Measurements from ENCODE around the gene PIGW. TPM values are rescaled to one million over a fixed set of nuclear protein-coding genes. Genes with fewer than 3 reads are reported as not detected.

PIGW gene
- total and polyA plus RNA-seq, 2 of the 8 experiments (the other 6 are each of a cell fraction or from before 2014, with no cell fraction given), result 12.1 to 28.9 TPM

DNA sequence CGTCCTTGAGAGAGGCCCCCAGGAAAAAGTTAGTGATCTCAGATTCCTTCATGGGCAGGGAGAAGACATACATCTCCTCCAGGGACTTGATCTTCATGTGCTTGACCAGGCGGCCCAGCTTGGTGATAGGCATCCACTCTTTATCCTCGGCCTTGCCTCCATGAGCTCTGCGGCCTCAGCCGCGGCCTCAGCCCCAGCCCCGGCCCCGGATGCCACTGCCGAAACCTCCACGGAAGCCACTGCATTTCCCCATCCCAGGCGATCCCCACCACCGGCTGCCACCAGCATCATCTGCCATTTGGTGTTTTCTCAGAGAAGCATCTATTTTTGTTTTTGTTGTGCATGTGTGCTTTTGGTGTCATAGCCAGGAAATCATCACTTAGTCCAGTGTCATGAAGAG lies 40.2 kb downstream of the PIGW start (continued):
- TF ChIP-seq, protein P1, sequence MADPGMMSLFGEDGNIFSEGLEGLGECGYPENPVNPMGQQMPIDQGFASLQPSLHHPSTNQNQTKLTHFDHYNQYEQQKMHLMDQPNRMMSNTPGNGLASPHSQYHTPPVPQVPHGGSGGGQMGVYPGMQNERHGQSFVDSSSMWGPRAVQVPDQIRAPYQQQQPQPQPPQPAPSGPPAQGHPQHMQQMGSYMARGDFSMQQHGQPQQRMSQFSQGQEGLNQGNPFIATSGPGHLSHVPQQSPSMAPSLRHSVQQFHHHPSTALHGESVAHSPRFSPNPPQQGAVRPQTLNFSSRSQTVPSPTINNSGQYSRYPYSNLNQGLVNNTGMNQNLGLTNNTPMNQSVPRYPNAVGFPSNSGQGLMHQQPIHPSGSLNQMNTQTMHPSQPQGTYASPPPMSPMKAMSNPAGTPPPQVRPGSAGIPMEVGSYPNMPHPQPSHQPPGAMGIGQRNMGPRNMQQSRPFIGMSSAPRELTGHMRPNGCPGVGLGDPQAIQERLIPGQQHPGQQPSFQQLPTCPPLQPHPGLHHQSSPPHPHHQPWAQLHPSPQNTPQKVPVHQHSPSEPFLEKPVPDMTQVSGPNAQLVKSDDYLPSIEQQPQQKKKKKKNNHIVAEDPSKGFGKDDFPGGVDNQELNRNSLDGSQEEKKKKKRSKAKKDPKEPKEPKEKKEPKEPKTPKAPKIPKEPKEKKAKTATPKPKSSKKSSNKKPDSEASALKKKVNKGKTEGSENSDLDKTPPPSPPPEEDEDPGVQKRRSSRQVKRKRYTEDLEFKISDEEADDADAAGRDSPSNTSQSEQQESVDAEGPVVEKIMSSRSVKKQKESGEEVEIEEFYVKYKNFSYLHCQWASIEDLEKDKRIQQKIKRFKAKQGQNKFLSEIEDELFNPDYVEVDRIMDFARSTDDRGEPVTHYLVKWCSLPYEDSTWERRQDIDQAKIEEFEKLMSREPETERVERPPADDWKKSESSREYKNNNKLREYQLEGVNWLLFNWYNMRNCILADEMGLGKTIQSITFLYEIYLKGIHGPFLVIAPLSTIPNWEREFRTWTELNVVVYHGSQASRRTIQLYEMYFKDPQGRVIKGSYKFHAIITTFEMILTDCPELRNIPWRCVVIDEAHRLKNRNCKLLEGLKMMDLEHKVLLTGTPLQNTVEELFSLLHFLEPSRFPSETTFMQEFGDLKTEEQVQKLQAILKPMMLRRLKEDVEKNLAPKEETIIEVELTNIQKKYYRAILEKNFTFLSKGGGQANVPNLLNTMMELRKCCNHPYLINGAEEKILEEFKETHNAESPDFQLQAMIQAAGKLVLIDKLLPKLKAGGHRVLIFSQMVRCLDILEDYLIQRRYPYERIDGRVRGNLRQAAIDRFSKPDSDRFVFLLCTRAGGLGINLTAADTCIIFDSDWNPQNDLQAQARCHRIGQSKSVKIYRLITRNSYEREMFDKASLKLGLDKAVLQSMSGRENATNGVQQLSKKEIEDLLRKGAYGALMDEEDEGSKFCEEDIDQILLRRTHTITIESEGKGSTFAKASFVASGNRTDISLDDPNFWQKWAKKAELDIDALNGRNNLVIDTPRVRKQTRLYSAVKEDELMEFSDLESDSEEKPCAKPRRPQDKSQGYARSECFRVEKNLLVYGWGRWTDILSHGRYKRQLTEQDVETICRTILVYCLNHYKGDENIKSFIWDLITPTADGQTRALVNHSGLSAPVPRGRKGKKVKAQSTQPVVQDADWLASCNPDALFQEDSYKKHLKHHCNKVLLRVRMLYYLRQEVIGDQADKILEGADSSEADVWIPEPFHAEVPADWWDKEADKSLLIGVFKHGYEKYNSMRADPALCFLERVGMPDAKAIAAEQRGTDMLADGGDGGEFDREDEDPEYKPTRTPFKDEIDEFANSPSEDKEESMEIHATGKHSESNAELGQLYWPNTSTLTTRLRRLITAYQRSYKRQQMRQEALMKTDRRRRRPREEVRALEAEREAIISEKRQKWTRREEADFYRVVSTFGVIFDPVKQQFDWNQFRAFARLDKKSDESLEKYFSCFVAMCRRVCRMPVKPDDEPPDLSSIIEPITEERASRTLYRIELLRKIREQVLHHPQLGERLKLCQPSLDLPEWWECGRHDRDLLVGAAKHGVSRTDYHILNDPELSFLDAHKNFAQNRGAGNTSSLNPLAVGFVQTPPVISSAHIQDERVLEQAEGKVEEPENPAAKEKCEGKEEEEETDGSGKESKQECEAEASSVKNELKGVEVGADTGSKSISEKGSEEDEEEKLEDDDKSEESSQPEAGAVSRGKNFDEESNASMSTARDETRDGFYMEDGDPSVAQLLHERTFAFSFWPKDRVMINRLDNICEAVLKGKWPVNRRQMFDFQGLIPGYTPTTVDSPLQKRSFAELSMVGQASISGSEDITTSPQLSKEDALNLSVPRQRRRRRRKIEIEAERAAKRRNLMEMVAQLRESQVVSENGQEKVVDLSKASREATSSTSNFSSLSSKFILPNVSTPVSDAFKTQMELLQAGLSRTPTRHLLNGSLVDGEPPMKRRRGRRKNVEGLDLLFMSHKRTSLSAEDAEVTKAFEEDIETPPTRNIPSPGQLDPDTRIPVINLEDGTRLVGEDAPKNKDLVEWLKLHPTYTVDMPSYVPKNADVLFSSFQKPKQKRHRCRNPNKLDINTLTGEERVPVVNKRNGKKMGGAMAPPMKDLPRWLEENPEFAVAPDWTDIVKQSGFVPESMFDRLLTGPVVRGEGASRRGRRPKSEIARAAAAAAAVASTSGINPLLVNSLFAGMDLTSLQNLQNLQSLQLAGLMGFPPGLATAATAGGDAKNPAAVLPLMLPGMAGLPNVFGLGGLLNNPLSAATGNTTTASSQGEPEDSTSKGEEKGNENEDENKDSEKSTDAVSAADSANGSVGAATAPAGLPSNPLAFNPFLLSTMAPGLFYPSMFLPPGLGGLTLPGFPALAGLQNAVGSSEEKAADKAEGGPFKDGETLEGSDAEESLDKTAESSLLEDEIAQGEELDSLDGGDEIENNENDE (IDR thresholded peaks at IDR 0.05; ENCODE audit: insufficient replicate concordance, low read length), result no peak
- TF ChIP-seq, protein P2, sequence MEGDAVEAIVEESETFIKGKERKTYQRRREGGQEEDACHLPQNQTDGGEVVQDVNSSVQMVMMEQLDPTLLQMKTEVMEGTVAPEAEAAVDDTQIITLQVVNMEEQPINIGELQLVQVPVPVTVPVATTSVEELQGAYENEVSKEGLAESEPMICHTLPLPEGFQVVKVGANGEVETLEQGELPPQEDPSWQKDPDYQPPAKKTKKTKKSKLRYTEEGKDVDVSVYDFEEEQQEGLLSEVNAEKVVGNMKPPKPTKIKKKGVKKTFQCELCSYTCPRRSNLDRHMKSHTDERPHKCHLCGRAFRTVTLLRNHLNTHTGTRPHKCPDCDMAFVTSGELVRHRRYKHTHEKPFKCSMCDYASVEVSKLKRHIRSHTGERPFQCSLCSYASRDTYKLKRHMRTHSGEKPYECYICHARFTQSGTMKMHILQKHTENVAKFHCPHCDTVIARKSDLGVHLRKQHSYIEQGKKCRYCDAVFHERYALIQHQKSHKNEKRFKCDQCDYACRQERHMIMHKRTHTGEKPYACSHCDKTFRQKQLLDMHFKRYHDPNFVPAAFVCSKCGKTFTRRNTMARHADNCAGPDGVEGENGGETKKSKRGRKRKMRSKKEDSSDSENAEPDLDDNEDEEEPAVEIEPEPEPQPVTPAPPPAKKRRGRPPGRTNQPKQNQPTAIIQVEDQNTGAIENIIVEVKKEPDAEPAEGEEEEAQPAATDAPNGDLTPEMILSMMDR (IDR thresholded peaks at IDR 0.05; ENCODE audit: control extremely low read depth in 1 of 3, insufficient read depth in 1 of 3, low read depth in 1 of 3, low read length in 3 of 3), result no peak
- TF ChIP-seq KDM5A (IDR thresholded peaks at IDR 0.05; ENCODE audit: low read length), result no peak
- TF ChIP-seq CBX5 (IDR thresholded peaks at IDR 0.05; ENCODE audit: low read depth, low read length), result no peak
- no peak for TF ChIP-seq SUZ12 (IDR thresholded peaks at IDR 0.05; ENCODE audit: low read length)
- TF ChIP-seq SAP30 (IDR thresholded peaks at IDR 0.05; ENCODE audit: insufficient read depth, insufficient replicate concordance, low read length), result no peak
- no peak for TF ChIP-seq SP1 (IDR thresholded peaks at IDR 0.05; ENCODE audit: low read depth, low read length)
- no peak for TF ChIP-seq EZH2 (IDR thresholded peaks at IDR 0.05; ENCODE audit: low read depth, low read length, severe bottlenecking)
- no peak for TF ChIP-seq SP4 (IDR thresholded peaks at IDR 0.05; ENCODE audit: low read length)

Measured in H1 (cell line).